Muscle of arm (tissue), 12 donors: ENCODE data around the gene DFFB. TPM values are rescaled to one million over a fixed set of nuclear protein-coding genes. Genes with fewer than 3 reads are reported as not detected.

ENCODE experiments used
- DNase-seq: peaks from one replicate; pipeline ENCODE4 v3.0.0-alpha.2; 2013
- polyA plus RNA-seq, 12 donors: library from polyadenylated mRNA; unstranded; fragments of 120-200 nt; gene quantifications; one replicate each; pipeline ENCODE4 v1.2.1, GENCODE V29; 2013; ENCODE audit not compliant: insufficient read length in 12 of 12

Gene DFFB
- polyA plus RNA-seq, 12 donors: 3.4 to 8.7 (median 4.4) TPM; not detected in 2

GRCh38 chr1:3869751-3870301, 12.6 kb downstream of the DFFB start:
- no peak for DNase-seq

GRCh38 chr1:3871451-3871805, 14.2 kb downstream of the DFFB start:
- DNase-seq: no peak

GRCh38 chr1:3872546-3872945, 15.3 kb downstream of the DFFB start:
- DNase-seq: no peak

GRCh38 chr1:3874736-3875135, 17.5 kb downstream of the DFFB start:
- DNase-seq: no peak

GRCh38 chr1:3876716-3877115, 19.4 kb downstream of the DFFB start:
- no peak for DNase-seq

- no peak for DNase-seq
These were observed 21.8 kb downstream of the DFFB start for GRCh38 chr1:3879099-3879498.

GRCh38 chr1:3879787-3880428, 22.6 kb downstream of the DFFB start:
- DNase-seq: no peak

- no peak for DNase-seq
These were observed 23.3 kb downstream of the DFFB start for GRCh38 chr1:3880429-3881192.

GRCh38 chr1:3881193-3881480, 23.9 kb downstream of the DFFB start:
- DNase-seq: no peak

GRCh38 chr1:3883194-3883925, 26.1 kb downstream of the DFFB start:
- DNase-seq: no peak

GRCh38 chr1:3884966-3885365, 27.7 kb downstream of the DFFB start:
- no peak for DNase-seq

- no peak for DNase-seq
These were observed 28.3 kb downstream of the DFFB start for GRCh38 chr1:3885611-3886010.

- DNase-seq: no peak
These were observed 28.9 kb downstream of the DFFB start for GRCh38 chr1:3886106-3886670.

GRCh38 chr1:3886691-3887090, 29.4 kb downstream of the DFFB start:
- DNase-seq: no peak

- no peak for DNase-seq
These were observed 31.0 kb downstream of the DFFB start for GRCh38 chr1:3888301-3888700.

GRCh38 chr1:3889936-3890335, 32.7 kb downstream of the DFFB start:
- DNase-seq: no peak

- no peak for DNase-seq
These were observed 33.4 kb downstream of the DFFB start for GRCh38 chr1:3890389-3891328.

- DNase-seq: no peak
These were observed 34.1 kb downstream of the DFFB start for GRCh38 chr1:3891329-3891865.

- no peak for DNase-seq
These were observed 35.5 kb downstream of the DFFB start for GRCh38 chr1:3892748-3893147.

- DNase-seq: no peak
These were observed 35.9 kb downstream of the DFFB start for GRCh38 chr1:3893190-3893589.

GRCh38 chr1:3894626-3895278, 37.5 kb downstream of the DFFB start:
- no peak for DNase-seq
